B cell (primary cell): ENCODE results near the gene CCNK.

Experiments
- EZH2 ChIP-seq: IDR thresholded peaks from 2 replicates; pipeline ENCODE4 v1.6.1; 2012; ENCODE audit warnings: borderline replicate concordance, low read depth, mild to moderate bottlenecking, moderate library complexity, low read length; ENCODE audit not compliant: insufficient read depth, poor library complexity, severe bottlenecking
- TF ChIP-seq, protein P1 (sequence below): fragments of 200-600 bp; IDR thresholded peaks from one replicate; pipeline ENCODE4 v1.8.0; 2022; ENCODE audit warnings: antibody characterized with exemption, mild to moderate bottlenecking

DNA sequence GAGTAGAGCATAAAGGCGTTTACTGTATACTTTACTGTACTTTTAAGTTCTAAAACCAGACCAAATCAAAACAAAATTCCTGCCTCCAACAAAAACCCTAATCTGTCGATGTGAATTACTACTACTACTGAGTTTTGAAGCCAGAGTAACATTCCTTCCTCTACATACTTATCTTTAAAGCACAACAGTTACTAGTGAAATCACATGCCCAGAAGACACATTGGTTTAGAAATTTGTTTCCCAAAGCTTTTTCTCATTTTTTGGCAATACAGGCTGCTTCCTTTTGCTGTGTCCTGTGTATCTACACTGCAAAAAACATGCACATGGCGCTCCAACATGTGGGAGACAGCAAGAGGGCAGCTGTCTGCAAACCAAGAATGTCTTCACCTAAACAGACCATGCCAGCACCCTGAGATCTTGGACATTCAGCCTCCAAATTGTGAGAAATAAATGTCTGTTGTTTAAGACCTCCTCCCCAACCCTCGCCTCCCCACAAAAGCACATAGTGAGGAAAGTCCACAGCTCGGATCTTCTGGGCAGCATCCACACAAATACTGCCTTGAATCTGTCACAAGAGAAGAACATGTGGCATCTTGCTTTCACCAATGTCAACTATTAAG lies 21.6 kb upstream of the CCNK start:
- TF ChIP-seq EZH2, result no peak
- TF ChIP-seq, protein P1, sequence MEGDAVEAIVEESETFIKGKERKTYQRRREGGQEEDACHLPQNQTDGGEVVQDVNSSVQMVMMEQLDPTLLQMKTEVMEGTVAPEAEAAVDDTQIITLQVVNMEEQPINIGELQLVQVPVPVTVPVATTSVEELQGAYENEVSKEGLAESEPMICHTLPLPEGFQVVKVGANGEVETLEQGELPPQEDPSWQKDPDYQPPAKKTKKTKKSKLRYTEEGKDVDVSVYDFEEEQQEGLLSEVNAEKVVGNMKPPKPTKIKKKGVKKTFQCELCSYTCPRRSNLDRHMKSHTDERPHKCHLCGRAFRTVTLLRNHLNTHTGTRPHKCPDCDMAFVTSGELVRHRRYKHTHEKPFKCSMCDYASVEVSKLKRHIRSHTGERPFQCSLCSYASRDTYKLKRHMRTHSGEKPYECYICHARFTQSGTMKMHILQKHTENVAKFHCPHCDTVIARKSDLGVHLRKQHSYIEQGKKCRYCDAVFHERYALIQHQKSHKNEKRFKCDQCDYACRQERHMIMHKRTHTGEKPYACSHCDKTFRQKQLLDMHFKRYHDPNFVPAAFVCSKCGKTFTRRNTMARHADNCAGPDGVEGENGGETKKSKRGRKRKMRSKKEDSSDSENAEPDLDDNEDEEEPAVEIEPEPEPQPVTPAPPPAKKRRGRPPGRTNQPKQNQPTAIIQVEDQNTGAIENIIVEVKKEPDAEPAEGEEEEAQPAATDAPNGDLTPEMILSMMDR, result no peak
